ENCODE measurements around the gene ELL2. TPM values are rescaled to one million over a fixed set of nuclear protein-coding genes. Genes with fewer than 3 reads are reported as not detected.

ELL2 gene
- total and polyA plus RNA-seq, 2 of the 13 experiments (the other 11 are each of a cell fraction or from before 2014, with no cell fraction given) = 78.9 to 97.1 TPM

- ATAC-seq = no peak
- no peak for DNase-seq (ENCODE audit: low spot score)
- intact Hi-C loops (cut with micrococcal nuclease; ENCODE audit: unreplicated experiment) (loop anchor here (10.0 kb wide), 1 partner anchor 436 kb away; no protein-coding TSS in a partner anchor), in situ Hi-C loops (cut with HindIII; ENCODE audit: extremely low pct_ligation_motif_present, low pct_unique_long_range_greater_than_20kb) (no loop called here)
- ChIA-PET CTCF (ENCODE audit: low intra/inter-chr PET ratio, low total read pairs) (interaction anchor here (0.6 kb wide), 1 partner anchor 17 kb away, joined by 3 read pairs; no protein-coding TSS in a partner anchor), POLR2A (no interaction called here)
- Histone ChIP-seq H3K27me3 (ENCODE audit: control insufficient read depth in 1 of 2, insufficient read depth in 2 of 2, low read length in 2 of 2) (no peaks in the 10 kb centered on the region; a peak in 1 of 5 replicates), H4K20me1 (ENCODE audit: insufficient read depth, low read length) (no peaks in the 10 kb centered on the region), H3K36me3 (replicated peaks in 1 of 2; ENCODE audit: control insufficient read depth in 1 of 2, insufficient read depth in 2 of 2, low read length in 2 of 2) (peaks cover 21 to 80% of the 10 kb centered on the region in 2 experiments), H3K4me3 (replicated peaks in 1 of 3; ENCODE audit: insufficient read depth in 1 of 3, low read depth in 2 of 3, low read length in 3 of 3) (no peak overlapping the region), H3K27ac (ENCODE audit: extremely low read length, insufficient read depth, low read length) (no peak overlapping the region), H2AFZ (ENCODE audit: low read length) (no peak overlapping the region), H3K4me2 (ENCODE audit: low read depth, low read length) (no peak overlapping the region), H3K9me3 (ENCODE audit: low read length) (no peaks in the 10 kb centered on the region), H3K9ac (ENCODE audit: insufficient read depth, low read depth, low read length) (no peak overlapping the region), H3K4me1 (ENCODE audit: insufficient read depth, low read length) (peaks cover 48% of the 10 kb centered on the region), H3K79me2 (ENCODE audit: insufficient read depth, low read length) (peaks cover 23% of the 10 kb centered on the region)
- TF ChIP-seq CSRNP2 (CRISPR knock-in tag; conservative IDR thresholded peaks at IDR 0.05; ENCODE audit: low read depth) (no peak), ZFY (CRISPR knock-in tag; IDR thresholded peaks at IDR 0.05) (no peak), RBM22 (optimal IDR thresholded peaks at IDR 0.05; ENCODE audit: low read length) (peak; percentile 90), MTF1 (CRISPR knock-in tag; IDR thresholded peaks at IDR 0.05) (no peak), POLR2AphosphoS5 (IDR thresholded peaks at IDR 0.05; ENCODE audit: low read depth, low read length) (0 out of 2 replicates have a peak, but pooled peaks have one; percentile 24)
- WGBS (ENCODE audit: low lambda C conversion rate) = 71% methylated on average over 1 of the region's 1 CpG
- FAIRE-seq = no peak
- BruUV-seq (replicated peaks) = no TSS peak
These were observed 62.6 kb downstream of the ELL2 start for GRCh38 chr5:95899006-95899405.

- peaks cover 5% of the 10 kb centered on the region for H3K79me2 ChIP-seq (ENCODE audit: insufficient read depth, low read length)
- H3K9ac ChIP-seq (ENCODE audit: insufficient read depth, low read depth, low read length) = no peak overlapping the region
- FAIRE-seq (no peak), DNase-seq (ENCODE audit: low spot score) (no peak), ATAC-seq (no peak)
- BruUV-seq (replicated peaks) = no TSS peak
- H3K27me3 ChIP-seq (ENCODE audit: control insufficient read depth in 1 of 2, insufficient read depth in 2 of 2, low read length in 2 of 2) = no peaks in the 10 kb centered on the region; a peak in 1 of 5 replicates
- no peaks in the 10 kb centered on the region for H4K20me1 ChIP-seq (ENCODE audit: insufficient read depth, low read length)
- no peaks in the 10 kb centered on the region for H3K9me3 ChIP-seq (ENCODE audit: low read length)
- intact Hi-C loops (cut with micrococcal nuclease; ENCODE audit: unreplicated experiment) (loop anchor here (10.0 kb wide), 1 partner anchor 439 kb away; no protein-coding TSS in a partner anchor), in situ Hi-C loops (cut with HindIII; ENCODE audit: extremely low pct_ligation_motif_present, low pct_unique_long_range_greater_than_20kb) (no loop called here)
- TF ChIP-seq SOX13 (IDR thresholded peaks at IDR 0.05) (no peak), SOX13 (CRISPR knock-in tag; conservative IDR thresholded peaks at IDR 0.05 in 1 of 2, IDR thresholded peaks at IDR 0.05 in 1 of 2) (0 out of 4 replicates have a peak, but pooled peaks of 1 of the 2 experiments have one; percentile 25), AGO2 (optimal IDR thresholded peaks at IDR 0.05; ENCODE audit: low read depth, low read length) (peak; percentile 7), EEA1 (CRISPR knock-in tag; IDR thresholded peaks at IDR 0.05; ENCODE audit: borderline replicate concordance) (no peak), RBM22 (optimal IDR thresholded peaks at IDR 0.05; ENCODE audit: low read length) (peak; percentile 94)
- TF ChIP-seq, protein P1, sequence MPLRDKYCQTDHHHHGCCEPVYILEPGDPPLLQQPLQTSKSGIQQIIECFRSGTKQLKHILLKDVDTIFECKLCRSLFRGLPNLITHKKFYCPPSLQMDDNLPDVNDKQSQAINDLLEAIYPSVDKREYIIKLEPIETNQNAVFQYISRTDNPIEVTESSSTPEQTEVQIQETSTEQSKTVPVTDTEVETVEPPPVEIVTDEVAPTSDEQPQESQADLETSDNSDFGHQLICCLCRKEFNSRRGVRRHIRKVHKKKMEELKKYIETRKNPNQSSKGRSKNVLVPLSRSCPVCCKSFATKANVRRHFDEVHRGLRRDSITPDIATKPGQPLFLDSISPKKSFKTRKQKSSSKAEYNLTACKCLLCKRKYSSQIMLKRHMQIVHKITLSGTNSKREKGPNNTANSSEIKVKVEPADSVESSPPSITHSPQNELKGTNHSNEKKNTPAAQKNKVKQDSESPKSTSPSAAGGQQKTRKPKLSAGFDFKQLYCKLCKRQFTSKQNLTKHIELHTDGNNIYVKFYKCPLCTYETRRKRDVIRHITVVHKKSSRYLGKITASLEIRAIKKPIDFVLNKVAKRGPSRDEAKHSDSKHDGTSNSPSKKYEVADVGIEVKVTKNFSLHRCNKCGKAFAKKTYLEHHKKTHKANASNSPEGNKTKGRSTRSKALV (CRISPR knock-in tag; IDR thresholded peaks at IDR 0.05) = no peak
- TF ChIP-seq, protein P2, sequence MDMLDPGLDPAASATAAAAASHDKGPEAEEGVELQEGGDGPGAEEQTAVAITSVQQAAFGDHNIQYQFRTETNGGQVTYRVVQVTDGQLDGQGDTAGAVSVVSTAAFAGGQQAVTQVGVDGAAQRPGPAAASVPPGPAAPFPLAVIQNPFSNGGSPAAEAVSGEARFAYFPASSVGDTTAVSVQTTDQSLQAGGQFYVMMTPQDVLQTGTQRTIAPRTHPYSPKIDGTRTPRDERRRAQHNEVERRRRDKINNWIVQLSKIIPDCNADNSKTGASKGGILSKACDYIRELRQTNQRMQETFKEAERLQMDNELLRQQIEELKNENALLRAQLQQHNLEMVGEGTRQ (IDR thresholded peaks at IDR 0.05; ENCODE audit: low read depth, low read length) = no peak
- TF ChIP-seq, protein P2 (CRISPR knock-in tag; IDR thresholded peaks at IDR 0.05; ENCODE audit: borderline replicate concordance) = no peak
- 99% methylated on average over 5 of the region's 5 CpGs for WGBS (ENCODE audit: low lambda C conversion rate)
- no peak overlapping the region for H3K27ac ChIP-seq (ENCODE audit: extremely low read length, insufficient read depth, low read length)
- no peak overlapping the region for H3K4me3 ChIP-seq (replicated peaks in 1 of 3; ENCODE audit: insufficient read depth in 1 of 3, low read depth in 2 of 3, low read length in 3 of 3)
- H3K4me2 ChIP-seq (ENCODE audit: low read depth, low read length) = no peak overlapping the region
- H3K4me1 ChIP-seq (ENCODE audit: insufficient read depth, low read length) = peaks cover 46% of the 10 kb centered on the region
- peaks cover 23 to 90% of the 10 kb centered on the region in 2 experiments for H3K36me3 ChIP-seq (replicated peaks in 1 of 2; ENCODE audit: control insufficient read depth in 1 of 2, insufficient read depth in 2 of 2, low read length in 2 of 2)
- ChIA-PET POLR2A (no interaction called here), CTCF (ENCODE audit: low intra/inter-chr PET ratio, low total read pairs) (no interaction called here)
- no peak overlapping the region for H2AFZ ChIP-seq (ENCODE audit: low read length)
These were observed 65.9 kb downstream of the ELL2 start for GRCh38 chr5:95895771-95896170.

All from HepG2 (cell line).